HepG2 (cell line): ENCODE results near the gene TM4SF1. TPM values are rescaled to one million over a fixed set of nuclear protein-coding genes. Genes with fewer than 3 reads are reported as not detected.
A peak's percentile ranks its signal among the peaks of the same experiment; 100 is the strongest.

Source experiments
- ATF7-NPFF ChIP-seq: sonication (generic); formaldehyde crosslinking; IDR thresholded peaks from 2 replicates; pipeline ENCODE4 v1.8.1; 2023; ENCODE audit warnings: mild to moderate bottlenecking, low read depth, missing genetic modification reagents, moderate library complexity
- BCL3 ChIP-seq: sonication (generic); formaldehyde crosslinking; IDR thresholded peaks from 2 replicates; pipeline ENCODE4 v1.5.1; 2020; ENCODE audit warnings: mild to moderate bottlenecking, missing genetic modification reagents, moderate library complexity
- CBX5 ChIP-seq: sonication (generic); formaldehyde crosslinking; IDR thresholded peaks from 2 replicates; pipeline ENCODE4 v1.4.0; 2020; ENCODE audit warnings: missing genetic modification reagents, borderline replicate concordance
- DMAP1 ChIP-seq: IDR thresholded peaks from 2 replicates; pipeline ENCODE4 v1.6.1; 2016
- DNMT3B ChIP-seq: conservative IDR thresholded peaks from 2 replicates; pipeline ENCODE4 v1.6.1; 2016; ENCODE audit warnings: missing biosample characterization, control low read depth
- EZH2 ChIP-seq: conservative IDR thresholded peaks from 2 replicates; pipeline ENCODE4 v1.6.1; 2012; ENCODE audit warnings: mild to moderate bottlenecking, low read depth, low read length, moderate library complexity
- GATAD1 ChIP-seq: IDR thresholded peaks from 2 replicates; pipeline ENCODE4 v1.6.1; 2016; ENCODE audit warnings: missing genetic modification reagents, missing compliant biosample characterization
- HIC2 ChIP-seq: sonication (generic); formaldehyde crosslinking; IDR thresholded peaks from 2 replicates; pipeline ENCODE4 v1.9.0; 2022; ENCODE audit warnings: low read depth, missing genetic modification reagents
- IRX3 ChIP-seq: sonication (generic); formaldehyde crosslinking; IDR thresholded peaks from 2 replicates; pipeline ENCODE4 v1.8.1; 2023; ENCODE audit warnings: mild to moderate bottlenecking, low read depth, missing genetic modification reagents, borderline replicate concordance
- KLF15 ChIP-seq: sonication (generic); formaldehyde crosslinking; IDR thresholded peaks from 2 replicates; pipeline ENCODE4 v1.8.1; 2023; ENCODE audit warnings: borderline replicate concordance, mild to moderate bottlenecking, inconsistent platforms, missing genetic modification reagents, mixed read lengths
- MEF2D ChIP-seq: sonication (generic); formaldehyde crosslinking; IDR thresholded peaks from 2 replicates; pipeline ENCODE4 v1.5.1; 2020; ENCODE audit warnings: mild to moderate bottlenecking, missing genetic modification reagents
- MXD3 ChIP-seq: IDR thresholded peaks from 2 replicates; pipeline ENCODE4 v1.6.1; 2016; ENCODE audit warnings: mild to moderate bottlenecking, missing biosample characterization, missing genetic modification reagents
- RFX3 ChIP-seq: IDR thresholded peaks from 2 replicates; pipeline ENCODE4 v1.6.1; 2016; ENCODE audit warnings: missing biosample characterization, missing genetic modification reagents
- STAT5B ChIP-seq: sonication (generic); formaldehyde crosslinking; IDR thresholded peaks from 2 replicates; pipeline ENCODE4 v1.4.0; 2020; ENCODE audit warnings: missing genetic modification reagents
- U2AF1 ChIP-seq: fragments of 200-400 bp; formaldehyde crosslinking; optimal IDR thresholded peaks from 2 replicates; pipeline ENCODE3; 2017; ENCODE audit warnings: mild to moderate bottlenecking, low read depth, low read length
- ZNF343 ChIP-seq: sonication (generic); formaldehyde crosslinking; IDR thresholded peaks from 2 replicates; pipeline ENCODE4 v1.4.0; 2020; ENCODE audit warnings: mild to moderate bottlenecking, missing genetic modification reagents
- ZNF441 ChIP-seq: sonication (generic); formaldehyde crosslinking; IDR thresholded peaks from 2 replicates; pipeline ENCODE4 v1.7.0; 2021; ENCODE audit warnings: missing genetic modification reagents, borderline replicate concordance
- ZNF614 ChIP-seq: IDR thresholded peaks from 2 replicates; pipeline ENCODE4 v1.6.1; 2018; ENCODE audit warnings: missing biosample characterization, missing genetic modification reagents, inconsistent platforms, borderline replicate concordance
- ZNF788 ChIP-seq: sonication (generic); formaldehyde crosslinking; IDR thresholded peaks from 2 replicates; pipeline ENCODE4 v1.5.0; 2020; ENCODE audit warnings: mild to moderate bottlenecking, missing genetic modification reagents, borderline replicate concordance
- ZNF83 ChIP-seq: sonication (generic); formaldehyde crosslinking; IDR thresholded peaks from 2 replicates; pipeline ENCODE4 v1.4.0; 2020; ENCODE audit warnings: missing genetic modification reagents, mild to moderate bottlenecking, borderline replicate concordance
- polyA plus RNA-seq, 8 experiments: library from polyadenylated mRNA; depleted of rRNA in 3 of 8; stranded (reverse) in 7 of 8; unstranded in 1 of 8; fragments of >200 nt; fragmentation: Illumina TruSeq in 4 of 8; extraction: Trizol in 4 of 8; gene quantifications; 2 replicates each; pipeline versions ENCODE4 v1.2.1 to v1.2.3, GENCODE V29; 2011 to 2016; ENCODE audit warnings: low read depth in 4 of 8, missing spikeins in 1 of 8, mixed read lengths in 1 of 8; ENCODE audit not compliant: insufficient read depth in 1 of 8
- total RNA-seq, 5 experiments: library from RNA; depleted of rRNA; stranded (reverse); fragments of >200 nt; fragmentation: Illumina TruSeq; extraction: Trizol; gene quantifications; 2 replicates each; pipeline ENCODE4 v1.2.3, GENCODE V29; 2016; ENCODE audit warnings: low read depth in 1 of 5
- TF ChIP-seq, protein P1 (sequence below): sonication (generic); formaldehyde crosslinking; IDR thresholded peaks from 2 replicates; pipeline ENCODE4 v1.8.1; 2022; ENCODE audit warnings: low read depth, mild to moderate bottlenecking, missing genetic modification reagents
- TF ChIP-seq, protein P2 (sequence below): sonication (generic); formaldehyde crosslinking; IDR thresholded peaks from 2 replicates; pipeline ENCODE4 v1.5.0; 2020; ENCODE audit warnings: missing genetic modification reagents

TM4SF1 gene
- total and polyA plus RNA-seq, 2 of the 13 experiments (the other 11 are each of a cell fraction or from before 2014, with no cell fraction given) = 431 to 1,359 TPM

GRCh38 chr3:149401212-149401925, 23.9 kb upstream of the TM4SF1 start (continued):
- TF ChIP-seq MXD3 (no peak), EZH2 (no peak), U2AF1 (no peak), STAT5B (no peak), RFX3 (CRISPR knock-in tag) (no peak), KLF15 (CRISPR knock-in tag) (no peak), ZNF614 (CRISPR knock-in tag) (peak; percentile 81; the same call in 1 of the 2 replicates), MEF2D (peak; percentile 89; the same call in 1 of the 2 replicates), HIC2 (CRISPR knock-in tag) (no peak; the same call in 1 of the 2 replicates), ATF7-NPFF (no peak), IRX3 (CRISPR knock-in tag) (no peak), ZNF343 (CRISPR knock-in tag) (no peak), CBX5 (no peak), GATAD1 (peak; percentile 47; the same call in 1 of the 2 replicates), ZNF441 (CRISPR knock-in tag) (no peak), DNMT3B (peak; percentile 83), BCL3 (no peak), ZNF788 (CRISPR knock-in tag) (no peak), DMAP1 (CRISPR knock-in tag) (peak; percentile 44; the same call in 1 of the 2 replicates), ZNF83 (CRISPR knock-in tag) (no peak)
- TF ChIP-seq, protein P1, sequence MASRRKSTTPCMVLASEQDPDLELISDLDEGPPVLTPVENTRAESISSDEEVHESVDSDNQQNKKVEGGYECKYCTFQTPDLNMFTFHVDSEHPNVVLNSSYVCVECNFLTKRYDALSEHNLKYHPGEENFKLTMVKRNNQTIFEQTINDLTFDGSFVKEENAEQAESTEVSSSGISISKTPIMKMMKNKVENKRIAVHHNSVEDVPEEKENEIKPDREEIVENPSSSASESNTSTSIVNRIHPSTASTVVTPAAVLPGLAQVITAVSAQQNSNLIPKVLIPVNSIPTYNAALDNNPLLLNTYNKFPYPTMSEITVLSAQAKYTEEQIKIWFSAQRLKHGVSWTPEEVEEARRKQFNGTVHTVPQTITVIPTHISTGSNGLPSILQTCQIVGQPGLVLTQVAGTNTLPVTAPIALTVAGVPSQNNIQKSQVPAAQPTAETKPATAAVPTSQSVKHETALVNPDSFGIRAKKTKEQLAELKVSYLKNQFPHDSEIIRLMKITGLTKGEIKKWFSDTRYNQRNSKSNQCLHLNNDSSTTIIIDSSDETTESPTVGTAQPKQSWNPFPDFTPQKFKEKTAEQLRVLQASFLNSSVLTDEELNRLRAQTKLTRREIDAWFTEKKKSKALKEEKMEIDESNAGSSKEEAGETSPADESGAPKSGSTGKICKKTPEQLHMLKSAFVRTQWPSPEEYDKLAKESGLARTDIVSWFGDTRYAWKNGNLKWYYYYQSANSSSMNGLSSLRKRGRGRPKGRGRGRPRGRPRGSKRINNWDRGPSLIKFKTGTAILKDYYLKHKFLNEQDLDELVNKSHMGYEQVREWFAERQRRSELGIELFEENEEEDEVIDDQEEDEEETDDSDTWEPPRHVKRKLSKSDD = no peak
- TF ChIP-seq, protein P2, sequence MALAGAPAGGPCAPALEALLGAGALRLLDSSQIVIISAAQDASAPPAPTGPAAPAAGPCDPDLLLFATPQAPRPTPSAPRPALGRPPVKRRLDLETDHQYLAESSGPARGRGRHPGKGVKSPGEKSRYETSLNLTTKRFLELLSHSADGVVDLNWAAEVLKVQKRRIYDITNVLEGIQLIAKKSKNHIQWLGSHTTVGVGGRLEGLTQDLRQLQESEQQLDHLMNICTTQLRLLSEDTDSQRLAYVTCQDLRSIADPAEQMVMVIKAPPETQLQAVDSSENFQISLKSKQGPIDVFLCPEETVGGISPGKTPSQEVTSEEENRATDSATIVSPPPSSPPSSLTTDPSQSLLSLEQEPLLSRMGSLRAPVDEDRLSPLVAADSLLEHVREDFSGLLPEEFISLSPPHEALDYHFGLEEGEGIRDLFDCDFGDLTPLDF (CRISPR knock-in tag) = no peak
